NCI-H1694 (cell line): ENCODE results near the gene TRAPPC2L.
"Not testable (repeated sequence)": the region's sequence is repeated elsewhere in the genome, so short reads cannot be mapped to it uniquely, and the experiment has no call there.

Experiments used
- DNase-seq: peaks from one replicate; lab custom pipeline; 2025; lab: John Stamatoyannopoulos, UW

Gene TRAPPC2L

GRCh38 chr16:88819126-88819525 is 37.8 kb upstream of the TRAPPC2L start:
- no peak for DNase-seq

GRCh38 chr16:88820385-88821025 is 36.4 kb upstream of the TRAPPC2L start:
- no peak for DNase-seq

- DNase-seq = no peak
Observed at GRCh38 chr16:88821168-88821850, 35.6 kb upstream of the TRAPPC2L start.

GRCh38 chr16:88822281-88823040 is 34.5 kb upstream of the TRAPPC2L start:
- no peak for DNase-seq

- DNase-seq = not testable (repeated sequence)
Observed at GRCh38 chr16:88823646-88824045, 33.3 kb upstream of the TRAPPC2L start.

GRCh38 chr16:88824256-88825077 is 32.5 kb upstream of the TRAPPC2L start:
- DNase-seq = no peak

- no peak for DNase-seq
Observed at GRCh38 chr16:88825146-88825545, 31.8 kb upstream of the TRAPPC2L start.

- no peak for DNase-seq
Observed at GRCh38 chr16:88826070-88826840, 30.7 kb upstream of the TRAPPC2L start.

GRCh38 chr16:88827727-88828126 is 29.2 kb upstream of the TRAPPC2L start:
- DNase-seq = no peak

GRCh38 chr16:88828711-88829110 is 28.2 kb upstream of the TRAPPC2L start:
- DNase-seq = no peak

- no peak for DNase-seq
Observed at GRCh38 chr16:88830258-88830657, 26.7 kb upstream of the TRAPPC2L start.

GRCh38 chr16:88830783-88831182 is 26.1 kb upstream of the TRAPPC2L start:
- no peak for DNase-seq

GRCh38 chr16:88831838-88832237 is 25.1 kb upstream of the TRAPPC2L start:
- no peak for DNase-seq

- DNase-seq = no peak
Observed at GRCh38 chr16:88833086-88833485, 23.8 kb upstream of the TRAPPC2L start.

GRCh38 chr16:88834670-88835069 is 22.3 kb upstream of the TRAPPC2L start:
- DNase-seq = no peak

GRCh38 chr16:88835383-88835782 is 21.5 kb upstream of the TRAPPC2L start:
- DNase-seq = no peak

- no peak for DNase-seq
Observed at GRCh38 chr16:88835818-88836217, 21.1 kb upstream of the TRAPPC2L start.

GRCh38 chr16:88836791-88837190 is 20.1 kb upstream of the TRAPPC2L start:
- no peak for DNase-seq

- no peak for DNase-seq
Observed at GRCh38 chr16:88837806-88838205, 19.1 kb upstream of the TRAPPC2L start.

GRCh38 chr16:88838566-88838965 is 18.4 kb upstream of the TRAPPC2L start:
- DNase-seq = no peak

- no peak for DNase-seq
Observed at GRCh38 chr16:88839026-88839529, 17.8 kb upstream of the TRAPPC2L start.
